DMS153 (cell line): Measurements from ENCODE around the gene GOLGA8M.
"Not testable (repeated sequence)": the region's sequence is repeated elsewhere in the genome, so short reads cannot be mapped to it uniquely, and the experiment has no call there.

Experiments used
- DNase-seq: peaks from one replicate; lab custom pipeline; 2025; lab: John Stamatoyannopoulos, UW

GOLGA8M gene

GRCh38 chr15:28663717-28664116 lies 48.5 kb downstream of the GOLGA8M start:
- DNase-seq, result not testable (repeated sequence)

DNA sequence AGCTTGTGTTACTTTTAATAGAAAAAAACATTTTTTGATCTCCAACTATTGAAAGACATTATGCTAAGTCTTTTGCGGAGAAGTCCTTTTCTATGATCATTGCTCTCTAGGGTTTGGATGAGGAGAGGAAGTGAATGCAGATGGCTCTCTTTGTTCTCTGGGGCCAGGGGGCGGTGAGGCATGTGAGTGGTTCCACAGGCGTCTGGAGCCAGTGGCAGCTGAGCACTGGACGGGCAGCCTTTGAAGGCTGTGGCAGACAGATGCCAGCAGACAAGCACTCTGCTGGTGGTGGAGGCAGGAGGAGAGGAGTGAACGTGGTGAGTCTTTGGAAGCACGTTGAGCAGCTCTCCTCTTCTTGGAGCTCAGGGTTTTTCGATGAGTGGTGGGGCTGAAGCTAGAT lies 51.5 kb downstream of the GOLGA8M start:
- DNase-seq, result not testable (repeated sequence)

- not testable (repeated sequence) for DNase-seq
Observed at GRCh38 chr15:28656018-28656360, 56.2 kb downstream of the GOLGA8M start.

DNA sequence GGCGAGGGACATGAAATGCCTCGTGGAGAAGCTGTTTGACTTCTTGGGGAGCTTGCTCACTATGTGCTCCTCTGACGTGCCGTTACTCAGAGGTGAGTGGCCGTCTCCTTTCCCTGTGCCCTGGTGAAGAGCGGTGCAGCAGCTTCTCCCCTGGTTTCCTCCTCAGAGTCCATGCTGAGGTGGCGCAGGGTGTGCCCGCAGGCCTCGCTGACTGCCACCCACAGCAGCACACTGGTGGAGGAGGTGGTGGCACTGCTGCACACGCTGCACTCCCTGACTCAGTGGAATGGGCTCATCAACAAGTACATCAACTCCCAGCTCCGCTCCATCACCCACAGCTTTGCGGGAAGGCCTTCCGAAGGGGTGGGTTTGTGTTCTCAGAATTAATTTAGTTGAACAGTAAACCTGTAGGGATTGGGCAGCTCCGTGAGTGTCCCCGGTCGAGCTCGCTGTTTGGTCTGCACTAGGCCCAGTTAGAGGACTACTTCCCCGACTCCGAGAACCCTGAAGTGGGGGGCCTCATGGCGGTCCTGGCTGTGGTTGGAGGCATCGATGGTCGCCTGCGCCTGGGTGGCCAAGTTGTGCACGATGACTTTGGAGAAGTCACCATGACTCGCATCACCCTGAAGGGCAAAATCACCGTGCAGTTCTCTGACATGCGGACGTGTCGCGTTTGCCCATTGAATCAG lies 56.7 kb downstream of the GOLGA8M start:
- not testable (repeated sequence) for DNase-seq

DNA sequence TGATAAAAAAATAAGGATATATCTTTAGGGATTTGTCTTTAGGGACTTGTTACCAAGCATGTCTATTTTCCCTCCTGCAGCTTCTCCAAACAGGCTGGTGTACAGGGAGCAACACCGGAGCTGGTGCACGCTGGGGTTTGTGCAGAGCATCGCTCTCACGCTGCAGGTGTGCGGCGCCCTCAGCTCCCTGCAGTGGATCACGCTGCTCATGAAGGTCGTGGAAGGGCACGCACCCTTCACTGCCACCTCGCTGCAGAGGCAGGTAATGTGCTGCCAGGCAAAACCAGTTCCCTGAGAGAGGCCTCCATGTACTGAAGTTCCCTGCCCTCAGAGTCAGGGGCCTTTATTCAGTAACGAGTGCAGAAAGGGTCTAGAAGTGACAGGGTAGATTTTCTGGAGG lies 58.0 kb downstream of the GOLGA8M start:
- not testable (repeated sequence) for DNase-seq

DNA sequence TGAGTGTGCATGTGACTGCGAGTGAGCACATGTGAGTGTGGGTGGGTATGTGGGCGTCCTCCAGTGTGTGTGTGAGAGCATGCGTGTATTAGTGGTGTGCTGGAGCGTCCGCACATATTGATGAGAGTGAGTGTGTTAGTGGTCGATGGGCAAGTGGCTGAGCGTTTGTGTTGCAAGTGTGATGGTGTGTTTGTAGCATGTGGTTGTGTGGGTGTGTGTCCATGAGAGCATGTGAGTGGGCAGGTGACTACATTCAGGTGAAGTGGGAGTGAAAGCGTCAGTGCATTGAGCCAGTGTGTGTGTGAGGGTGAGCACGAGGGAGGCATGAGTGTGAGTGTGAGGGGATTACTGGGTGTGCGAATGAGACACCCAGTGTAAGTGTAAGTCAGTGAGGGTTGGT lies 59.7 kb downstream of the GOLGA8M start:
- not testable (repeated sequence) for DNase-seq
